Esophagus (tissue), 2 donors: ENCODE data around the gene PYGM. TPM values are rescaled to one million over a fixed set of nuclear protein-coding genes. Genes with fewer than 3 reads are reported as not detected.

Source experiments
- H3K27ac ChIP-seq, 2 donors: one replicate each; pipeline ENCODE4 v1.5.1; 2013; ENCODE audit warnings: low read depth in 2 of 2, mild to moderate bottlenecking in 2 of 2, inconsistent platforms in 1 of 2, low read length in 1 of 2, moderate library complexity in 1 of 2
- H3K27me3 ChIP-seq, 2 donors: one replicate each; pipeline ENCODE4 v1.6.1; 2013; ENCODE audit warnings: low read length in 2 of 2, control low read depth in 1 of 2, mild to moderate bottlenecking in 1 of 2; ENCODE audit not compliant: insufficient read depth in 2 of 2, control insufficient read depth in 1 of 2
- H3K36me3 ChIP-seq, 2 donors: one replicate each; pipeline ENCODE4 v1.6.1; 2013; ENCODE audit warnings: low read length in 1 of 2; ENCODE audit not compliant: control insufficient read depth in 2 of 2, insufficient read depth in 2 of 2
- H3K4me1 ChIP-seq, 2 donors: one replicate each; pipeline ENCODE4 v1.6.1; 2013; ENCODE audit warnings: low read length in 1 of 2; ENCODE audit not compliant: control insufficient read depth in 2 of 2, insufficient read depth in 2 of 2
- H3K4me3 ChIP-seq, 2 donors: one replicate each; pipeline ENCODE4 v1.5.1; 2013; ENCODE audit warnings: low read length in 2 of 2, mild to moderate bottlenecking in 2 of 2, low read depth in 1 of 2, moderate library complexity in 1 of 2
- H3K9me3 ChIP-seq, 2 donors: one replicate each; pipeline ENCODE4 v1.6.1; 2013; ENCODE audit warnings: mild to moderate bottlenecking in 2 of 2, low read depth in 1 of 2, low read length in 1 of 2, moderate library complexity in 1 of 2; ENCODE audit not compliant: control insufficient read depth in 2 of 2, insufficient read depth in 1 of 2
- WGBS, 2 donors: extraction: QIAGEN DNeasy Blood & Tissue Kit; methylation state at CpG; one replicate each; pipeline ENCODE4 v1.1.7; 2013; 5-methylcytosine and 5-hydroxymethylcytosine counted together
- polyA plus RNA-seq, 2 donors: library from polyadenylated mRNA; stranded (reverse); fragments of 200-250 nt; gene quantifications; one replicate each; pipeline ENCODE4 v1.2.3, GENCODE V29; 2013
- donor health status: healthy with polysubstance abuse.
- donor health status: Bipolar disorder and iron deficiency.

The PYGM gene
- polyA plus RNA-seq, 2 donors = 1.2 to 1.7 TPM

DNA sequence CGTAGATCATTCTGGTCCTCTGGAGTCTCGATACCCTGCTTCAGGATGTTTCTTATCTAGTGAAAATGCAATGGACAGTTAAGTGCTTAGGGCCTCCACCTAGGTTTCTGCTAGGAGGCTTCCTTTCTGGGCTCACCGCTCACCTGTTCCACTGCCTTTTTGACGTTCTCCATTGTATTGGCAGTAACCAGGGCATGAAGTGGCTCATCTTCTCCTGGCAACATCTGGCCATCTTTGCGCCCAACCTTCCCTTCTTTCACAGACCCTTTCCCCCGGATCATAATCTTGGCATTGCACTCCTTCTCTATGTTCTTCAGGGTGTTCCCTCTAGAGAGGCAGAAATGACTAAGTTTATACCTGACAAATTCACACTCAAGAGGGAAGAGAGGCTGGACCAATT lies 9.5 kb upstream of the PYGM start:
- Histone ChIP-seq H3K4me3 (no peak overlapping the region), H3K9me3 (no peaks in the 10 kb centered on the region), H3K27me3 (no peaks in the 10 kb centered on the region), H3K27ac (no peak overlapping the region), H3K36me3 (peaks cover 42 to 66% of the 10 kb centered on the region in 2 donors), H3K4me1 (no peaks in the 10 kb centered on the region)
- WGBS, 2 donors = 86 to 87% methylated on average over 6 of the region's 6 CpGs

DNA sequence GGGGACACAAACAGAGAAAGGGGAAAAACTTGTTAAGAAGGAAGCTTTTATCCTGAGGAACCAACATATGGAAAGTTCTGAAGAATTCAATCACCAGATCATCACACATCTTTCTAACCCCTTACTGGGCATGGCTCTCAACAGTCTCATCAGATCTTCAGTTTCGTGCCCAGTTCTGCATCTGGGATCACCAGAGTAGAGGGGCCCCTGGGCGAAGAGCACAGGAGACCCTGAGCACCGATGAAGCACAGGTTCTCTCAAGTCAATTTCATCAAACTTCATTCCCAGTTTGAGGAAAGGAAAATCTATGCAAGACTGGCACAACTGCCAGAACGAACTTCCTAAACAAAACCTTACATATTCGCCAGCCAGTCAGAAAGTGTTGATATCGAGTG lies 8.5 kb upstream of the PYGM start:
- no peak overlapping the region for H3K27ac ChIP-seq
- H3K4me1 ChIP-seq = peaks cover 4% of the 10 kb centered on the region in 2 donors
- H3K27me3 ChIP-seq = no peaks in the 10 kb centered on the region
- no peaks in the 10 kb centered on the region for H3K9me3 ChIP-seq
- WGBS, 2 donors = 81 to 86% methylated on average over 6 of the region's 6 CpGs
- H3K4me3 ChIP-seq = no peak overlapping the region
- H3K36me3 ChIP-seq = peaks cover 42 to 71% of the 10 kb centered on the region in 2 donors

DNA sequence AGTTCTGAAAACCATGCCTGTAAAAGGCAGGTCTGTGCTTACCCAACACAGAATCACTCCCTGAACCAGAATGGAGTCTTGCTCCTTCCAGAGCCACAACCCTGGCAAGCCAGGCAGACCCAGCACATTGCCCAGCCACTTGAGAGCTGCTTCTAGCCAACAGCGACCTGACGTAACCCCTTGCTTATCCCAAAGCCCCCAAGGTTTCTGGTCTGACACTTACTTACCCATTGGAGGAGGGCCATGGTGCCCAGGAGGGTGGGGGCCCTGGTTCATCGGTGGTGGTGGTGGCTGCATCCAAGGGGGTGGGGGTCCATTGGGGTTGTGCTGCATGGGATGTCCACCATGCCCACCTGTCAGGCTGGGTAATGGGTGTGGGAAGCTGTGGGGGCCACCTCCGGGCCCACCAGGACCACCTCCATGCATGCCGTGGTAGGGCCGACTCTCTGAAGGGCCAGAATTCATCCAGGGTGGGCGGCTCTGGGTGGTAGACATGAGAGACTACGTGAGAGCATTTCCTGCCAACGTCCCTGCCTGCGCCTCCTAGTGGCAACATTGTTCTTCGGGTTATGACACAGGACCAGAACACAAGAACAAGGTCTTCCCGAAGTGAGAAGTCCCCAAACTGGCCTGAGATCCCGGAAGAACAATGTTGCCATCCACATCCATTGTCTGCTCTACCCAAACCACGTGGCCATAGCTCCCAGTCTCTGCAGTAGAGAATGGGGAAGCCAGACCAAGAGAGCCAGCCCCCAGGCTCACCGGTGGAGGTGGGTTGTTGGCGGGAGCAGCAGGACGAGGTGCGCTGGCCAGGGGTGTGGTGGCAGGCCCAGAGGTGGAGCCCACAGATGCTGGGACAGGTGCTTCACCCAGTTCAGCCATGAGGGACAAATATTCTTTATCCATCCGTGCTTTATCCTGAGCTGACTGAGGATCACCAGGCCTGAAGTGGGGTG lies 7.8 kb upstream of the PYGM start:
- Histone ChIP-seq H3K9me3 (no peaks in the 10 kb centered on the region), H3K27me3 (no peaks in the 10 kb centered on the region), H3K4me3 (no peak overlapping the region), H3K36me3 (peaks cover 38 to 73% of the 10 kb centered on the region in 2 donors), H3K4me1 (peaks cover 8% of the 10 kb centered on the region in 2 donors), H3K27ac (peak overlapping the region in 1 of 2 donors; percentile 44)
- WGBS, 2 donors = 48 to 50% methylated on average over 19 of the region's 19 CpGs

DNA sequence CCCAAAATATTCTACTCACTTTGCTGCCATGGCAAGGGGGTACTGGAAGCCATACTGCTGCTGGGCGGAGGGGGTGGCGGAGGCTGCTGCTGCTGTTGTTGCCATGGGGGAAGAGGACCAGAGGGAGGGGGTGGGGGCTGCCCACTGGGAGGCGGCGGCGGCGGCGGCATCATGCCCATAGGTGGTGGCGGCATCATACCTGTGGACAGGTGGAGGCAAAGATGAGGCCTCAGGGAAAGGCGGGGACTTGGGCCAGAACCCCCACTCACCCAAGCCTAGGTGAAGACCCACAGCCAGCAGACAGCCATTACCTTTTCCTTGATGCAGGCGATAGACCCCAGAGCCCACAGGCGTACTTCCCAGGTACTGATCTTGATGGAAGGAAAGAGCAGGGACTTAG lies 7.1 kb upstream of the PYGM start:
- Histone ChIP-seq H3K36me3 (peaks cover 38 to 79% of the 10 kb centered on the region in 2 donors), H3K27ac (no peak overlapping the region), H3K4me3 (no peak overlapping the region), H3K4me1 (peaks cover 8 to 12% of the 10 kb centered on the region in 2 donors), H3K9me3 (no peaks in the 10 kb centered on the region), H3K27me3 (no peaks in the 10 kb centered on the region)
- WGBS, 2 donors = 85 to 93% methylated on average over 11 of the region's 11 CpGs

DNA sequence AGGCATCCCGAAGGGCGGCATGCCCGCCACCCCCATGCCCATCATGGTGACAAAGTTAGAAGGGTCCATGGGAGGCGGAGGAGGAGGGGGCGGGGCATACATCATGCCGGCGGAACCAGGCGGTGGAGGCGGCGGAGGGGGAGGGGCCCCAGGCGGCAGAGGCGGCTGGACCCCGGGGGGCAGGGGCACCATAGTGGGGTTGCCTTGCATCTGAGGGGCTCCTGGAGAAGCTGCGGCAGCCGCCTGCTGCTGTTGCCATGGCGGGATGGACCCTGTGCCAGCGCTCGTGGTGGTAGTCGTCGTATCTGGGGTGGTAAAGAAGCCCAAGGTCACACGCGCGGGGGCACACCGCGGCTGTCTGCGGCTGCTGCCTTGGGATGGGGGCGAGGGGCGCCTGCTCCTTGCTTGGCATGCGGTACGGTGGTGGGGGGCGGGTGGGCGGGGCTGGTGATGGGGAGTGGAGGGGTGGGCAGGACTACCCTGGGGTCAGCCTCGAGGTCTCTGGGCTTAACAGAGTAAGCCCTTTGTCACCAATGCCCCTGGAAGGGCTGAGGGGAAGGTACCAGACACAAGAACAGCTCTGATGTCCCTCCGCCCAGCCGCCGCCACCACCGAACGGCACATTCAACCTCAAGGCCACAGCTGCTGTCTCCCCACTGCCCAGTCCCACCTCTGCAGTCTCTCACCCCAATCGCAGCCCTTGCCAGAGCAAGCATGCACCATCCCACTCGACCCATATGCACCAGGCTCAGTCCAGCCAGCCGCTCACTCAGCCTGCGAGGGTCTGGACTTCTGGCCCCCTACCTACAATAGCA lies 6.3 kb upstream of the PYGM start:
- Histone ChIP-seq H3K27ac (no peak overlapping the region), H3K4me3 (no peak overlapping the region), H3K36me3 (peaks cover 38 to 77% of the 10 kb centered on the region in 2 donors)

DNA sequence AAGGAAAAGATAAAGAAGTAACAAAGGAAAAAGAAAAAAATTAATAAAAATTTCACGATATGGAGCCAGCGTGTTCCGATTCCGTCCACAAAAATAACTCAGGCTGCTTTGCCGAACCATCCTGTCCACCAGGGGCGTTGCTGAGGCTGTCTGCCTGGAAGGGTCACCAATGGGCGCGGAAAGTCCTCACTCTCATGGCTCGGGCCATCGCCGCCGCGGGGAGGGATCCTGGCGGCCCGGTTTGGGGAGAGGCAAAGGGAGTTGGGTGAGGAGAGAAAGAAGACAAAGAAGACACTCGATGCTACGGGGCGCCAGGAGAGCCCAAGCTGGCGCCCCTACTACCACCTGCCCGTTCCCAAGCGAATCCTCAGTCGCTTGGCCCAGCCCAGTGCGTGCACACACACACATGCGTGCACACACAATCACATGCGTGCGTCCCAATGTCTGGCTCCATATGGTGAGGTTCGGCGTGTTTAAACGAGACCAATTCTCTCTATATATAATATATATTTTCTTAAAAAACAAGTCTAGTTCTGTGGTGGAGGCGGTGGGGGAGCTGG lies 5.6 kb upstream of the PYGM start:
- H3K9me3 ChIP-seq = no peaks in the 10 kb centered on the region
- peaks cover 8 to 12% of the 10 kb centered on the region in 2 donors for H3K4me1 ChIP-seq
- 85 to 87% methylated on average over 30 of the region's 30 CpGs for WGBS, 2 donors
- H3K36me3 ChIP-seq = peaks cover 33 to 73% of the 10 kb centered on the region in 2 donors
- no peaks in the 10 kb centered on the region for H3K27me3 ChIP-seq
- no peak overlapping the region for H3K4me3 ChIP-seq
- H3K27ac ChIP-seq = peak overlapping the region in 1 of 2 donors; percentile 6

More for the DNA sequence above, 6.3 kb upstream of the PYGM start:
- 82 to 89% methylated on average over 22 to 42 of the region's 42 CpGs for WGBS, 2 donors
- no peaks in the 10 kb centered on the region for H3K27me3 ChIP-seq
- no peaks in the 10 kb centered on the region for H3K9me3 ChIP-seq
- H3K4me1 ChIP-seq = peaks cover 8 to 12% of the 10 kb centered on the region in 2 donors

DNA sequence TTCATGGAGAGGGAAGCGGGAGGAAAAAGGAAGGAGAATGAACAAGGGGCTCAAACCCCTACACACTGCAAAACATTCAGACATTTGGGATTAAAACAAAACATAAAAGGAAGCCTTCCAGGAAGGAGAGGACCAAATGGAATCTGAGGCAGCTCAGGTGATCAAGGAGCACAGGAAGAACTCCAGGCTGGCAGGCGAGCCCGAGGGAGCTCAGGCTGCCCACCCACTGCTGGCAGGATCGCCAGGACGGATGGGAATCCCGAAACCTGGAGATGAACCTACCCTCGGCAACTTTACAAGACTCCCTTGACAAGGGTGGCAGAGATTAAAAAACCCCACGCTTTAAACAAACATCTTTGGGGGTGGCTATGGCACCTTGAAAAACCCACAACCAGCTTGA lies 5.0 kb upstream of the PYGM start:
- H3K4me1 ChIP-seq = peaks cover 8 to 12% of the 10 kb centered on the region in 2 donors
- H3K27ac ChIP-seq = no peak overlapping the region
- no peaks in the 10 kb centered on the region for H3K27me3 ChIP-seq
- H3K4me3 ChIP-seq = no peak overlapping the region
- H3K36me3 ChIP-seq = peaks cover 27 to 67% of the 10 kb centered on the region in 2 donors
- 58 to 79% methylated on average over 8 of the region's 8 CpGs for whole genome bisulfite sequencing, 2 donors
- no peaks in the 10 kb centered on the region for H3K9me3 ChIP-seq

DNA sequence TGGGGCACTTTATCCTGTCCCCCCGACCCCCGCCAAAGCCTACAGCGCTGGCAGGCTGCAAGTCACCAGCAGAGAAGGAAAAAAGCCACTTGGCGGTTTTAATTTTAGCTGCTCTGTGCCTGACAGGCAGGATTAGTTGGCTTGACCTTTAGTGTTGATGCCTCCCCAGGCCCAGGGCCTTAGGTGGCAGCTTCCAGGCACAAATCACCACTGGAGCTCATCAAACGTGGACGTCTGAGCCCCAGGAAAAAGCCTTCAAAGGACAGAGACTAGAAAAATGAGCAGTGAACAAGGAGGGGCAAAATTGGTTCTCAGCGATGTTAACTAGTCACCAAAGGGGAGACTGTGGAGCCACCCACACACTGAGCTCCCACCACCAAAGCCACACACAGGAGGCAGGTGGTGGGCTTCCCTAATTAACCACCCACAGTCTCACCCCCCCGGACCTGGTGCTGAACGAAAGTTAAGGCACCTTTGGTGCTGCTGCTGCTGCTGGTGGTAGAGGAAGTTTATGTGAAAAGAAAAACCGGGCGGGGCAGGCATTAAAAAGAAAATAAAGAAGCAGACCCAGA lies 4.4 kb upstream of the PYGM start:
- peaks cover 8 to 12% of the 10 kb centered on the region in 2 donors for H3K4me1 ChIP-seq
- peak overlapping the region; percentile 45 to 82 for H3K27ac ChIP-seq
- 49 to 59% methylated on average over 11 of the region's 11 CpGs for WGBS, 2 donors

DNA sequence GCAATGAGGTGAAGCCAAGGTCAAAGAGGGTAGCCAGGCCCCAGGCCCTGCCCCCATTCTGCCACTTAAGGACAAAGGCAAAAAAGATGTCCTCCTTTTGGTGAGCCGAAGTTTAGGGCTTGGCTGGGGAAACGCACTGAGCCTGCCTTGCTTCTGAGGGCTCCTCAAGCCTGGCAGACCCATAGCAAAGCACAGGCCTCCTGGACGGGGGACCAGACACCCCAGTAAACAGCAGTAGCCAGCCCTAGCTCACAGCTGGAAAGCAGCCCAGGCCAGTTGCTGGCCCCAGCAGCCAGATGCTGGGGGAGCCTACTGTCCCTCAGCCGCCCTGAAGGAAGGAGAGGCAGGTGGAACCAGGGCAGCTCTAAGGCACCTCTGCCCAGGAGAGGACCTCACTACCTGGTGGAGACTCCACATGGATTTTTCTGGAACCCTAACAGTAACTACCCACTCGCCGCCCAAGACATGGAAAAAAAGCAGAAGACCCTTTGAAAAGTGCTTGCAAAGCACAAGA lies 3.8 kb upstream of the PYGM start:
- no peak overlapping the region for H3K4me3 ChIP-seq

More for the DNA sequence above, 4.4 kb upstream of the PYGM start:
- no peak overlapping the region for H3K4me3 ChIP-seq
- H3K9me3 ChIP-seq = no peaks in the 10 kb centered on the region
- no peaks in the 10 kb centered on the region for H3K27me3 ChIP-seq
- H3K36me3 ChIP-seq = peaks cover 21 to 60% of the 10 kb centered on the region in 2 donors

More for the DNA sequence above, 3.8 kb upstream of the PYGM start:
- H3K36me3 ChIP-seq = peaks cover 17 to 55% of the 10 kb centered on the region in 2 donors
- 54 to 55% methylated on average over 6 of the region's 6 CpGs for WGBS, 2 donors
- peaks cover 8 to 12% of the 10 kb centered on the region in 2 donors for H3K4me1 ChIP-seq
- no peaks in the 10 kb centered on the region for H3K27me3 ChIP-seq
- H3K27ac ChIP-seq = peak overlapping the region; percentile 45 to 82
- no peaks in the 10 kb centered on the region for H3K9me3 ChIP-seq
